Endodermal cell (in vitro differentiated cells): Measurements from ENCODE around the gene RAC3. TPM values are rescaled to one million over a fixed set of nuclear protein-coding genes. Genes with fewer than 3 reads are reported as not detected.

Source experiments
- DNase-seq: peaks from one replicate; pipeline ENCODE4 v3.0.0-alpha.2; 2017
- H3K27ac ChIP-seq: 2 replicates; pipeline ENCODE4 v1.5.1; 2013; ENCODE audit warnings: mild to moderate bottlenecking, low read depth, low read length, moderate library complexity
- H3K27me3 ChIP-seq: 2 replicates; pipeline ENCODE4 v1.6.1; 2013; ENCODE audit warnings: mild to moderate bottlenecking, low read length, moderate library complexity; ENCODE audit not compliant: insufficient read depth, control insufficient read depth, poor library complexity, severe bottlenecking
- H3K36me3 ChIP-seq: 2 replicates; pipeline ENCODE4 v1.7.0; 2013; ENCODE audit warnings: mild to moderate bottlenecking, low read length, moderate library complexity; ENCODE audit not compliant: control insufficient read depth, insufficient read depth
- H3K4me1 ChIP-seq: one replicate; pipeline ENCODE4 v1.7.0; 2013; ENCODE audit warnings: low read length; ENCODE audit not compliant: control insufficient read depth, insufficient read depth
- H3K4me3 ChIP-seq: 2 replicates; pipeline ENCODE4 v1.5.1; 2013; ENCODE audit warnings: mild to moderate bottlenecking, low read length, moderate library complexity
- H3K9ac ChIP-seq: 2 replicates; pipeline ENCODE4 v1.6.1; 2013; ENCODE audit warnings: mild to moderate bottlenecking, low read length, moderate library complexity; ENCODE audit not compliant: poor library complexity, severe bottlenecking; ENCODE audit errors: extremely low read depth
- H3K9me3 ChIP-seq: 2 replicates; pipeline ENCODE4 v1.6.1; 2013; ENCODE audit warnings: mild to moderate bottlenecking, low read length, moderate library complexity; ENCODE audit not compliant: control insufficient read depth
- H3K27ac Mint-ChIP-seq: 2 replicates; pipeline ENCODE4 v1.8.0; 2020; ENCODE audit warnings: mixed read lengths
- H3K27me3 Mint-ChIP-seq: 2 replicates; pipeline ENCODE4 v1.8.0; 2021; ENCODE audit warnings: mild to moderate bottlenecking, mixed read lengths; ENCODE audit not compliant: insufficient read depth
- H3K36me3 Mint-ChIP-seq: 2 replicates; pipeline ENCODE4 v1.8.0; 2020; ENCODE audit warnings: low read depth, mixed read lengths
- H3K4me1 Mint-ChIP-seq: 2 replicates; pipeline ENCODE4 v1.8.0; 2020; ENCODE audit warnings: mixed read lengths
- H3K4me3 Mint-ChIP-seq: 2 replicates; pipeline ENCODE4 v1.8.0; 2020; ENCODE audit warnings: mild to moderate bottlenecking, moderate library complexity, mixed read lengths
- H3K9me3 Mint-ChIP-seq: 2 replicates; pipeline ENCODE4 v1.8.0; 2020; ENCODE audit warnings: mild to moderate bottlenecking, mixed read lengths
- CTCF ChIP-seq: fragments of 200-600 bp; sonication (generic); conservative IDR thresholded peaks from 2 replicates; pipeline ENCODE4 v1.5.0; 2021; ENCODE audit warnings: antibody characterized with exemption, mild to moderate bottlenecking
- WGBS, 2 experiments: methylation state at CpG; one replicate each; pipeline versions ENCODE4 v1.1.5 to v1.1.7; 2013; ENCODE audit warnings: missing lambda C conversion rate in 2 of 2, mixed read lengths in 1 of 2; ENCODE audit not compliant: insufficient coverage in 1 of 2, insufficient read length in 1 of 2; 5-methylcytosine and 5-hydroxymethylcytosine counted together
- total RNA-seq, 2 donors: library from RNA; stranded (reverse); fragmentation: NEBNext Ultra II Directional in 1 of 2; extraction: Animal tissue kit (Norgen Biotek cat#: 25700) in 1 of 2; gene quantifications; 2 replicates in 1 of 2; 3 replicates in 1 of 2; pipeline ENCODE4 v1.2.1, GENCODE V29; 2021

Gene RAC3
- total RNA-seq, 2 donors from 2014 or later = 45.7 to 53.9 TPM

- Mint-ChIP-seq H3K4me1 (peaks cover 5% of the 10 kb centered on the region), H3K4me3 (no peak overlapping the region), H3K9me3 (no peaks in the 10 kb centered on the region), H3K27me3 (no peaks in the 10 kb centered on the region), H3K36me3 (peaks cover 10% of the 10 kb centered on the region), H3K27ac (no peak overlapping the region)
- Histone ChIP-seq H3K36me3 (peaks cover 19% of the 10 kb centered on the region), H3K9me3 (no peaks in the 10 kb centered on the region), H3K4me3 (no peak overlapping the region), H3K27ac (no peak overlapping the region), H3K9ac (no peak overlapping the region), H3K4me1 (peaks cover 4% of the 10 kb centered on the region), H3K27me3 (no peaks in the 10 kb centered on the region)
- DNase-seq = no peak
- 94% methylated on average over 18 to 24 of the region's 24 CpGs for WGBS, 2 experiments
- TF ChIP-seq CTCF = peak; percentile 26
Observed at GRCh38 chr17:82062076-82062983, 30.9 kb downstream of the RAC3 start.

GRCh38 chr17:82062984-82063368 lies 31.5 kb downstream of the RAC3 start:
- H3K27me3 Mint-ChIP-seq = no peaks in the 10 kb centered on the region

More at GRCh38 chr17:82062984-82063368, 31.5 kb downstream of the RAC3 start:
- Histone ChIP-seq H3K4me3 (no peak overlapping the region), H3K36me3 (peaks cover 15% of the 10 kb centered on the region), H3K9me3 (no peaks in the 10 kb centered on the region), H3K4me1 (peaks cover 4% of the 10 kb centered on the region), H3K9ac (no peak overlapping the region), H3K27me3 (no peaks in the 10 kb centered on the region), H3K27ac (no peak overlapping the region)
- Mint-ChIP-seq H3K9me3 (no peaks in the 10 kb centered on the region), H3K4me3 (no peak overlapping the region), H3K27ac (no peak overlapping the region), H3K4me1 (peaks cover 5% of the 10 kb centered on the region), H3K36me3 (peaks cover 6% of the 10 kb centered on the region)
- no peak for TF ChIP-seq CTCF
- 95% methylated on average over 9 of the region's 9 CpGs; no CpG with 5 or more reads in 1 of the 2 experiments for WGBS, 2 experiments
- DNase-seq = no peak
